B cell (primary cell): ENCODE measurements around the gene BRIP1. TPM values are rescaled to one million over a fixed set of nuclear protein-coding genes. Genes with fewer than 3 reads are reported as not detected.

Source experiments
- ATAC-seq: fragments of 200-7000 bp; cut with Tn5 transposase; one replicate; pipeline ENCODE4 v1.10.0; 2021; ENCODE audit warnings: low read depth, mild to moderate bottlenecking, moderate number of reproducible peaks, moderate library complexity
- CTCF ChIA-PET: fragments of 350-600 bp; sonication (Branson Sonifier 250); formaldehyde crosslinking; loops from one replicate; lab custom pipeline; 2021; ENCODE audit warnings: antibody characterized with exemption, inconsistent platforms; lab: Charles Lee
- POLR2A ChIA-PET: fragments of 350-600 bp; sonication (Branson Sonifier 250); formaldehyde crosslinking; loops from one replicate; lab custom pipeline; 2021; ENCODE audit warnings: antibody characterized with exemption; lab: Charles Lee
- DNase-seq: peaks from one replicate; pipeline ENCODE4 v3.0.0; 2013
- H2AFZ ChIP-seq: 2 replicates; pipeline ENCODE4 v1.6.1; 2012; ENCODE audit warnings: mild to moderate bottlenecking, low read depth, low read length; ENCODE audit not compliant: insufficient read depth, poor library complexity, severe bottlenecking
- H3K27ac ChIP-seq, 2 donors: 1 replicate in 1 of 2; 2 replicates in 1 of 2; pipeline ENCODE4 v1.5.1; 2012 to 2013; ENCODE audit warnings: low read length in 2 of 2, mild to moderate bottlenecking in 2 of 2, moderate library complexity in 1 of 2
- H3K27me3 ChIP-seq, 4 experiments: fragments of 200-600 bp in 1 of 4; sonication (generic) in 1 of 4; replicated peaks in 1 of 4; 1 replicate in 2 of 4; 2 replicates in 2 of 4; pipeline versions ENCODE4 v1.6.1 to v1.7.0; 2013 to 2016; ENCODE audit warnings: low read length in 3 of 4, mild to moderate bottlenecking in 2 of 4, mixed read lengths in 1 of 4, moderate library complexity in 1 of 4; ENCODE audit not compliant: insufficient read depth in 4 of 4, control insufficient read depth in 3 of 4; ENCODE audit errors: control extremely low read depth in 1 of 4
- H3K36me3 ChIP-seq, 2 experiments: replicated peaks in 1 of 2; 1 replicate in 1 of 2; 2 replicates in 1 of 2; pipeline versions ENCODE4 v1.6.1 to v1.7.1; 2013; ENCODE audit warnings: low read length in 1 of 2; ENCODE audit not compliant: insufficient read depth in 2 of 2, control insufficient read depth in 1 of 2; ENCODE audit errors: control extremely low read depth in 1 of 2, extremely low read depth in 1 of 2
- H3K4me1 ChIP-seq, 2 donors: fragments of 200-600 bp in 1 of 2; sonication (generic) in 1 of 2; 1 replicate in 1 of 2; 2 replicates in 1 of 2; pipeline versions ENCODE4 v1.5.1 to v1.6.1; 2013 to 2017; ENCODE audit warnings: low read length in 2 of 2; ENCODE audit not compliant: control insufficient read depth in 2 of 2, insufficient read depth in 2 of 2
- H3K4me2 ChIP-seq: replicated peaks from 2 replicates; pipeline ENCODE3; 2012; ENCODE audit warnings: mild to moderate bottlenecking, low read depth, low read length; ENCODE audit not compliant: poor library complexity, severe bottlenecking
- H3K4me3 ChIP-seq, 5 experiments: fragments of 200-600 bp in 1 of 5; sonication (generic) in 1 of 5; 1 replicate in 3 of 5; 2 replicates in 2 of 5; pipeline versions ENCODE4 v1.5.1 to v1.7.0; 2011 to 2016; ENCODE audit warnings: low read length in 4 of 5, mild to moderate bottlenecking in 4 of 5, low read depth in 2 of 5, control low read depth in 1 of 5, moderate library complexity in 1 of 5; ENCODE audit not compliant: insufficient read depth in 1 of 5; ENCODE audit errors: control extremely low read depth in 1 of 5, extremely low read depth in 1 of 5
- H3K79me2 ChIP-seq: fragments of 200-600 bp; sonication (generic); one replicate; pipeline ENCODE4 v1.6.0; 2016; ENCODE audit warnings: low read length; ENCODE audit not compliant: control insufficient read depth, insufficient read depth
- H3K9ac ChIP-seq: fragments of 200-600 bp; sonication (generic); 2 replicates; pipeline ENCODE4 v1.6.1; 2017; ENCODE audit warnings: mild to moderate bottlenecking, low read length, moderate library complexity
- H3K9me3 ChIP-seq, 3 donors: one replicate each; pipeline versions ENCODE4 v1.6.1 to v1.7.1; 2013; ENCODE audit warnings: low read length in 2 of 3; ENCODE audit not compliant: control insufficient read depth in 2 of 3, insufficient read depth in 1 of 3; ENCODE audit errors: control extremely low read depth in 1 of 3
- H4K20me1 ChIP-seq: 2 replicates; pipeline ENCODE4 v1.6.0; 2012; ENCODE audit warnings: mild to moderate bottlenecking, low read length; ENCODE audit not compliant: insufficient read depth, control insufficient read depth, poor library complexity, severe bottlenecking
- H3K27ac Mint-ChIP-seq: one replicate; pipeline ENCODE4 v1.8.0; 2021; ENCODE audit warnings: mixed read lengths
- H3K27me3 Mint-ChIP-seq: one replicate; pipeline ENCODE4 v1.8.0; 2021; ENCODE audit warnings: mixed read lengths
- H3K4me1 Mint-ChIP-seq: one replicate; pipeline ENCODE4 v1.8.0; 2021; ENCODE audit warnings: mixed read lengths
- H3K4me3 Mint-ChIP-seq: one replicate; pipeline ENCODE4 v1.8.0; 2021; ENCODE audit warnings: mixed read lengths
- H3K9me3 Mint-ChIP-seq: one replicate; pipeline ENCODE4 v1.8.0; 2022; ENCODE audit warnings: mixed read lengths; ENCODE audit not compliant: insufficient read depth
- EZH2 ChIP-seq: IDR thresholded peaks from 2 replicates; pipeline ENCODE4 v1.6.1; 2012; ENCODE audit warnings: borderline replicate concordance, low read depth, mild to moderate bottlenecking, moderate library complexity, low read length; ENCODE audit not compliant: insufficient read depth, poor library complexity, severe bottlenecking
- WGBS: methylation state at CpG from one replicate; pipeline ENCODE4 v1.1.5; 2013; ENCODE audit warnings: missing lambda C conversion rate; ENCODE audit not compliant: insufficient coverage; 5-methylcytosine and 5-hydroxymethylcytosine counted together
- intact Hi-C: fragments of 100-400 bp; cut with micrococcal nuclease; formaldehyde crosslinking; loops from one replicate; pipeline ENCODE4 v1.10.0; 2022
- polyA plus RNA-seq: library from polyadenylated mRNA; depleted of rRNA; stranded (reverse); fragments of >200 nt; gene quantifications from 2 replicates; pipeline ENCODE4 v1.2.3, GENCODE V29; 2012
- total RNA-seq, 2 donors: library from RNA; stranded (reverse); fragments of 120-200 nt in 1 of 2; gene quantifications; 1 replicate in 1 of 2; 2 replicates in 1 of 2; pipeline versions ENCODE4 v1.2.3 to v1.2.4, GENCODE V29; 2013 to 2022
- TF ChIP-seq, protein P1 (sequence below): fragments of 200-600 bp; IDR thresholded peaks from one replicate; pipeline ENCODE4 v1.8.0; 2022; ENCODE audit warnings: antibody characterized with exemption, mild to moderate bottlenecking

The BRIP1 gene
- total and polyA plus RNA-seq, 2 donors (not counting 1 experiment from before 2014, with no cell fraction given): 0.89 to 2.4 TPM

DNA sequence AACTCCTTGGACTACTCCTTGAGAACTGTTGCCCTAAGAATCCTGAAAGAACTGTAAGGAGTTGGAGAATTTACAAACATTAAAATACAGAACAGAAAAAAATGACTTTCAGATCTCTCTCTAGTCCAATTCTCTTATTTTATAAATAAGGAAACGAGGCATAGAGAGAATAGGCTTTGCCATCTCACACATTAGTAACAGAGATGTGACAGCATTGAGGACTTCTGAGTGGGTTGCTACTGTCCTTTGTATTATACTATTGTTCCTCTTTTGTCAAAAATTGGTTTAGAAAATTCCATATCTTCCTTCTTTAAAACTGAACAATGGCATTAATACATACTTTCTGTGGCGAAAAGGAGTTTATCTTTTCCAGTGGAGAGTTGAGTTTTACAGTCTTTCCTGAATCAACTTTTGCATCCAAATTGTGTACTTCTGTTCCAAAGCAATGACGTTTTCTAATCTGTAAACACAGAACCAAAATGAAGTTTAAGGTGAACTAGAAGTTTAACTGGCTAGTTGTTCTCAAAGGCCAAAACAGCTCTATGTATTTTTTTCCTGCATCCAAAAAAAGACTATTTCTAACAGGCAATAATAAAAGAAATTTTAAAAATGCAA lies 16.5 kb downstream of the BRIP1 start:
- no peaks in the 10 kb centered on the region for H3K4me1 ChIP-seq
- H3K27ac ChIP-seq: no peak overlapping the region
- ChIA-PET POLR2A (no interaction called here), CTCF (no interaction called here)
- H3K36me3 ChIP-seq: no peaks in the 10 kb centered on the region
- no peak overlapping the region for H3K27ac Mint-ChIP-seq
- no peak overlapping the region for H3K4me2 ChIP-seq
- TF ChIP-seq, protein P1, sequence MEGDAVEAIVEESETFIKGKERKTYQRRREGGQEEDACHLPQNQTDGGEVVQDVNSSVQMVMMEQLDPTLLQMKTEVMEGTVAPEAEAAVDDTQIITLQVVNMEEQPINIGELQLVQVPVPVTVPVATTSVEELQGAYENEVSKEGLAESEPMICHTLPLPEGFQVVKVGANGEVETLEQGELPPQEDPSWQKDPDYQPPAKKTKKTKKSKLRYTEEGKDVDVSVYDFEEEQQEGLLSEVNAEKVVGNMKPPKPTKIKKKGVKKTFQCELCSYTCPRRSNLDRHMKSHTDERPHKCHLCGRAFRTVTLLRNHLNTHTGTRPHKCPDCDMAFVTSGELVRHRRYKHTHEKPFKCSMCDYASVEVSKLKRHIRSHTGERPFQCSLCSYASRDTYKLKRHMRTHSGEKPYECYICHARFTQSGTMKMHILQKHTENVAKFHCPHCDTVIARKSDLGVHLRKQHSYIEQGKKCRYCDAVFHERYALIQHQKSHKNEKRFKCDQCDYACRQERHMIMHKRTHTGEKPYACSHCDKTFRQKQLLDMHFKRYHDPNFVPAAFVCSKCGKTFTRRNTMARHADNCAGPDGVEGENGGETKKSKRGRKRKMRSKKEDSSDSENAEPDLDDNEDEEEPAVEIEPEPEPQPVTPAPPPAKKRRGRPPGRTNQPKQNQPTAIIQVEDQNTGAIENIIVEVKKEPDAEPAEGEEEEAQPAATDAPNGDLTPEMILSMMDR: no peak
- no peak for TF ChIP-seq EZH2
- ATAC-seq (no peak), DNase-seq (no peak)
- H3K9ac ChIP-seq: no peak overlapping the region
- WGBS: 100% methylated on average over 1 of the region's 3 CpGs
- no peak overlapping the region for H3K4me3 ChIP-seq
- intact Hi-C loops: no loop called here
- no peaks in the 10 kb centered on the region for H3K9me3 ChIP-seq
- H2AFZ ChIP-seq: no peak overlapping the region
- H3K9me3 Mint-ChIP-seq: no peaks in the 10 kb centered on the region
- H3K27me3 Mint-ChIP-seq: no peaks in the 10 kb centered on the region
- H3K4me1 Mint-ChIP-seq: no peaks in the 10 kb centered on the region
- H3K27me3 ChIP-seq: no peaks in the 10 kb centered on the region
- H3K79me2 ChIP-seq: no peaks in the 10 kb centered on the region
- no peaks in the 10 kb centered on the region for H4K20me1 ChIP-seq
- H3K4me3 Mint-ChIP-seq: no peak overlapping the region

DNA sequence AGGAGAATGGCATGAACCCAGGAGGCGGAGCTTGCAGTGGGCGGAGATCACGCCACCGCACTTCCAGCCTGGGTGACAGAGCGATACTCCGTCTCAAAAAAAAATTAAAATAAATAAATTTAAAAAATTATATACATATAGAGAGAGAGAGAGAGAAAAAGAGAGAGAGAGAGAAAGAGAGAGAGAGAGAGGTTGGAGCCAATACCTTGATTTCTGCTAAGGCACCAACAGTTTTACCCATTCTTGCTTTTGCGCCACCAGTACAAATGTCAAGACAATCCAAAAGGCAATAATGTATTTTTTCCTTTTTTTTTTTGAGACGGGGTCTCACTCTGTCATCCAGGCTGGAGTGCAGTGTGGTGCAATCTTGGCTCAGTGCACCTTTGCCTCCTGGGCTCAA lies 17.2 kb downstream of the BRIP1 start:
- Histone ChIP-seq H3K9me3 (no peaks in the 10 kb centered on the region), H2AFZ (no peak overlapping the region), H3K4me1 (no peaks in the 10 kb centered on the region), H3K79me2 (no peaks in the 10 kb centered on the region), H3K4me3 (no peak overlapping the region), H3K9ac (no peak overlapping the region), H3K36me3 (no peaks in the 10 kb centered on the region), H3K27ac (no peak overlapping the region), H3K4me2 (no peak overlapping the region), H3K27me3 (no peaks in the 10 kb centered on the region), H4K20me1 (no peaks in the 10 kb centered on the region)
- Mint-ChIP-seq H3K27ac (no peak overlapping the region), H3K4me1 (no peaks in the 10 kb centered on the region), H3K9me3 (no peaks in the 10 kb centered on the region), H3K4me3 (no peak overlapping the region), H3K27me3 (no peaks in the 10 kb centered on the region)
- ATAC-seq (no peak), DNase-seq (no peak)
- TF ChIP-seq, protein P1: no peak
- TF ChIP-seq EZH2: no peak
- ChIA-PET POLR2A (no interaction called here), CTCF (interaction anchor here (1.9 kb wide), 1 partner anchor 10 kb away, joined by 6 read pairs; no protein-coding TSS in a partner anchor)
- WGBS: 100% methylated on average over 1 of the region's 8 CpGs
- intact Hi-C loops: no loop called here
